ENCODE results near the gene GIGYF2. TPM values are rescaled to one million over a fixed set of nuclear protein-coding genes. Genes with fewer than 3 reads are reported as not detected.

Gene GIGYF2
- total and polyA plus RNA-seq, 2 of the 13 experiments (the other 11 are each of a cell fraction or from before 2014, with no cell fraction given): 44.9 to 73.5 TPM

DNA sequence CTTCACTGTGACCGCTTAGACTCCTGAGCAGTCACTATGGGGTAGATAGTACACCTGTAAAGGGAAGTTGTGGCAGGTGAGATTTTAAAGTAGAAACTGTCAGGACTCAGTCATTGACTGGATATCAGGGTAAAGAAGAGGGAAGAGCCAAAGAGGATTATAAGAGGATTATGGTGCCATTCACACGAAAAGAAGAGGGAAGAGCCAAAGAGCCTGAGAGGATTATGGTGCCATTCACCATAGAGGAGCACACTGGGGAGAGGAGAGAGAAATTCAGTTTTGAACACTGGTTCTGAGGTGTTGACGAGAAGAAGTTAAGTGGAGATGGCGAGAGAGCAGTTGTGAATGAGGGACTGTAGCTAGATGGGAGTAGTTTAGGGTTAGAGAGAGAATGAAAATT is 96.1 kb downstream of the GIGYF2 start:
- Histone ChIP-seq H3K36me3 (replicated peaks in 1 of 2; ENCODE audit: control insufficient read depth in 1 of 2, insufficient read depth in 2 of 2, low read length in 2 of 2) (peaks cover 40 to 98% of the 10 kb centered on the region in 2 experiments), H3K9ac (ENCODE audit: insufficient read depth, low read depth, low read length) (no peak overlapping the region), H3K79me2 (ENCODE audit: insufficient read depth, low read length) (no peaks in the 10 kb centered on the region), H3K27me3 (ENCODE audit: control insufficient read depth in 1 of 2, insufficient read depth in 2 of 2, low read length in 2 of 2) (no peaks in the 10 kb centered on the region), H3K4me3 (replicated peaks in 1 of 3; ENCODE audit: insufficient read depth in 1 of 3, low read depth in 2 of 3, low read length in 3 of 3) (no peak overlapping the region), H3K27ac (ENCODE audit: extremely low read length, insufficient read depth, low read length) (no peak overlapping the region), H3K4me2 (ENCODE audit: low read depth, low read length) (no peak overlapping the region), H3K9me3 (ENCODE audit: low read length) (no peaks in the 10 kb centered on the region), H2AFZ (ENCODE audit: low read length) (no peak overlapping the region), H4K20me1 (ENCODE audit: insufficient read depth, low read length) (no peaks in the 10 kb centered on the region), H3K4me1 (ENCODE audit: insufficient read depth, low read length) (no peaks in the 10 kb centered on the region)
- WGBS (ENCODE audit: low lambda C conversion rate): 95% methylated on average over 4 of the region's 4 CpGs
- ChIA-PET POLR2A (no interaction called here), CTCF (ENCODE audit: low intra/inter-chr PET ratio, low total read pairs) (no interaction called here)
- no TSS peak for BruUV-seq (replicated peaks)
- ATAC-seq: no peak
- TF ChIP-seq POLR2G (IDR thresholded peaks at IDR 0.05; ENCODE audit: low read depth, low read length) (no peak), MED1 (CRISPR knock-in tag; IDR thresholded peaks at IDR 0.05) (no peak), ZNF614 (CRISPR knock-in tag; IDR thresholded peaks at IDR 0.05; ENCODE audit: borderline replicate concordance) (no peak), ZBTB8A (CRISPR knock-in tag; IDR thresholded peaks at IDR 0.05; ENCODE audit: borderline replicate concordance, low read depth) (no peak), FOXM1 (CRISPR knock-in tag; IDR thresholded peaks at IDR 0.05) (no peak), PRPF4 (IDR thresholded peaks at IDR 0.05; ENCODE audit: low read depth, low read length, poor library complexity, severe bottlenecking) (no peak), HNRNPK (IDR thresholded peaks at IDR 0.05; ENCODE audit: low read depth, low read length, poor library complexity, severe bottlenecking) (no peak), HES4 (CRISPR knock-in tag; IDR thresholded peaks at IDR 0.05; ENCODE audit: borderline replicate concordance) (no peak)
- TF ChIP-seq, protein P1, sequence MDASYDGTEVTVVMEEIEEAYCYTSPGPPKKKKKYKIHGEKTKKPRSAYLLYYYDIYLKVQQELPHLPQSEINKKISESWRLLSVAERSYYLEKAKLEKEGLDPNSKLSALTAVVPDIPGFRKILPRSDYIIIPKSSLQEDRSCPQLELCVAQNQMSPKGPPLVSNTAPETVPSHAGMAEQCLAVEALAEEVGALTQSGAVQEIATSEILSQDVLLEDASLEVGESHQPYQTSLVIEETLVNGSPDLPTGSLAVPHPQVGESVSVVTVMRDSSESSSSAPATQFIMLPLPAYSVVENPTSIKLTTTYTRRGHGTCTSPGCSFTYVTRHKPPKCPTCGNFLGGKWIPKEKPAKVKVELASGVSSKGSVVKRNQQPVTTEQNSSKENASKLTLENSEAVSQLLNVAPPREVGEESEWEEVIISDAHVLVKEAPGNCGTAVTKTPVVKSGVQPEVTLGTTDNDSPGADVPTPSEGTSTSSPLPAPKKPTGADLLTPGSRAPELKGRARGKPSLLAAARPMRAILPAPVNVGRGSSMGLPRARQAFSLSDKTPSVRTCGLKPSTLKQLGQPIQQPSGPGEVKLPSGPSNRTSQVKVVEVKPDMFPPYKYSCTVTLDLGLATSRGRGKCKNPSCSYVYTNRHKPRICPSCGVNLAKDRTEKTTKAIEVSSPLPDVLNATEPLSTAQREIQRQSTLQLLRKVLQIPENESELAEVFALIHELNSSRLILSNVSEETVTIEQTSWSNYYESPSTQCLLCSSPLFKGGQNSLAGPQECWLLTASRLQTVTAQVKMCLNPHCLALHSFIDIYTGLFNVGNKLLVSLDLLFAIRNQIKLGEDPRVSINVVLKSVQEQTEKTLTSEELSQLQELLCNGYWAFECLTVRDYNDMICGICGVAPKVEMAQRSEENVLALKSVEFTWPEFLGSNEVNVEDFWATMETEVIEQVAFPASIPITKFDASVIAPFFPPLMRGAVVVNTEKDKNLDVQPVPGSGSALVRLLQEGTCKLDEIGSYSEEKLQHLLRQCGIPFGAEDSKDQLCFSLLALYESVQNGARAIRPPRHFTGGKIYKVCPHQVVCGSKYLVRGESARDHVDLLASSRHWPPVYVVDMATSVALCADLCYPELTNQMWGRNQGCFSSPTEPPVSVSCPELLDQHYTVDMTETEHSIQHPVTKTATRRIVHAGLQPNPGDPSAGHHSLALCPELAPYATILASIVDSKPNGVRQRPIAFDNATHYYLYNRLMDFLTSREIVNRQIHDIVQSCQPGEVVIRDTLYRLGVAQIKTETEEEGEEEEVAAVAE (CRISPR knock-in tag; IDR thresholded peaks at IDR 0.05; ENCODE audit: borderline replicate concordance): no peak
- TF ChIP-seq, protein P2, sequence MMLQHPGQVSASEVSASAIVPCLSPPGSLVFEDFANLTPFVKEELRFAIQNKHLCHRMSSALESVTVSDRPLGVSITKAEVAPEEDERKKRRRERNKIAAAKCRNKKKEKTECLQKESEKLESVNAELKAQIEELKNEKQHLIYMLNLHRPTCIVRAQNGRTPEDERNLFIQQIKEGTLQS (CRISPR knock-in tag; IDR thresholded peaks at IDR 0.05): no peak
- TF ChIP-seq, protein P3, sequence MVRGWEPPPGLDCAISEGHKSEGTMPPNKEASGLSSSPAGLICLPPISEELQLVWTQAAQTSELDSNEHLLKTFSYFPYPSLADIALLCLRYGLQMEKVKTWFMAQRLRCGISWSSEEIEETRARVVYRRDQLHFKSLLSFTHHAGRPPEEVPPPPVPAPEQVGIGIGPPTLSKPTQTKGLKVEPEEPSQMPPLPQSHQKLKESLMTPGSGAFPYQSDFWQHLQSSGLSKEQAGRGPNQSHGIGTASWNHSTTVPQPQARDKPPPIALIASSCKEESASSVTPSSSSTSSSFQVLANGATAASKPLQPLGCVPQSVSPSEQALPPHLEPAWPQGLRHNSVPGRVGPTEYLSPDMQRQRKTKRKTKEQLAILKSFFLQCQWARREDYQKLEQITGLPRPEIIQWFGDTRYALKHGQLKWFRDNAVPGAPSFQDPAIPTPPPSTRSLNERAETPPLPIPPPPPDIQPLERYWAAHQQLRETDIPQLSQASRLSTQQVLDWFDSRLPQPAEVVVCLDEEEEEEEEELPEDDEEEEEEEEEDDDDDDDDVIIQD (CRISPR knock-in tag; IDR thresholded peaks at IDR 0.05; ENCODE audit: low read depth): no peak
- TF ChIP-seq, protein P4, sequence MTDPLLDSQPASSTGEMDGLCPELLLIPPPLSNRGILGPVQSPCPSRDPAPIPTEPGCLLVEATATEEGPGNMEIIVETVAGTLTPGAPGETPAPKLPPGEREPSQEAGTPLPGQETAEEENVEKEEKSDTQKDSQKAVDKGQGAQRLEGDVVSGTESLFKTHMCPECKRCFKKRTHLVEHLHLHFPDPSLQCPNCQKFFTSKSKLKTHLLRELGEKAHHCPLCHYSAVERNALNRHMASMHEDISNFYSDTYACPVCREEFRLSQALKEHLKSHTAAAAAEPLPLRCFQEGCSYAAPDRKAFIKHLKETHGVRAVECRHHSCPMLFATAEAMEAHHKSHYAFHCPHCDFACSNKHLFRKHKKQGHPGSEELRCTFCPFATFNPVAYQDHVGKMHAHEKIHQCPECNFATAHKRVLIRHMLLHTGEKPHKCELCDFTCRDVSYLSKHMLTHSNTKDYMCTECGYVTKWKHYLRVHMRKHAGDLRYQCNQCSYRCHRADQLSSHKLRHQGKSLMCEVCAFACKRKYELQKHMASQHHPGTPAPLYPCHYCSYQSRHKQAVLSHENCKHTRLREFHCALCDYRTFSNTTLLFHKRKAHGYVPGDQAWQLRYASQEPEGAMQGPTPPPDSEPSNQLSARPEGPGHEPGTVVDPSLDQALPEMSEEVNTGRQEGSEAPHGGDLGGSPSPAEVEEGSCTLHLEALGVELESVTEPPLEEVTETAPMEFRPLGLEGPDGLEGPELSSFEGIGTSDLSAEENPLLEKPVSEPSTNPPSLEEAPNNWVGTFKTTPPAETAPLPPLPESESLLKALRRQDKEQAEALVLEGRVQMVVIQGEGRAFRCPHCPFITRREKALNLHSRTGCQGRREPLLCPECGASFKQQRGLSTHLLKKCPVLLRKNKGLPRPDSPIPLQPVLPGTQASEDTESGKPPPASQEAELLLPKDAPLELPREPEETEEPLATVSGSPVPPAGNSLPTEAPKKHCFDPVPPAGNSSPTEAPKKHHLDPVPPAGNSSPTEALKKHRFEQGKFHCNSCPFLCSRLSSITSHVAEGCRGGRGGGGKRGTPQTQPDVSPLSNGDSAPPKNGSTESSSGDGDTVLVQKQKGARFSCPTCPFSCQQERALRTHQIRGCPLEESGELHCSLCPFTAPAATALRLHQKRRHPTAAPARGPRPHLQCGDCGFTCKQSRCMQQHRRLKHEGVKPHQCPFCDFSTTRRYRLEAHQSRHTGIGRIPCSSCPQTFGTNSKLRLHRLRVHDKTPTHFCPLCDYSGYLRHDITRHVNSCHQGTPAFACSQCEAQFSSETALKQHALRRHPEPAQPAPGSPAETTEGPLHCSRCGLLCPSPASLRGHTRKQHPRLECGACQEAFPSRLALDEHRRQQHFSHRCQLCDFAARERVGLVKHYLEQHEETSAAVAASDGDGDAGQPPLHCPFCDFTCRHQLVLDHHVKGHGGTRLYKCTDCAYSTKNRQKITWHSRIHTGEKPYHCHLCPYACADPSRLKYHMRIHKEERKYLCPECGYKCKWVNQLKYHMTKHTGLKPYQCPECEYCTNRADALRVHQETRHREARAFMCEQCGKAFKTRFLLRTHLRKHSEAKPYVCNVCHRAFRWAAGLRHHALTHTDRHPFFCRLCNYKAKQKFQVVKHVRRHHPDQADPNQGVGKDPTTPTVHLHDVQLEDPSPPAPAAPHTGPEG (CRISPR knock-in tag; IDR thresholded peaks at IDR 0.05): no peak
- intact Hi-C loops (cut with micrococcal nuclease; ENCODE audit: unreplicated experiment) (no loop called here), in situ Hi-C loops (cut with HindIII; ENCODE audit: extremely low pct_ligation_motif_present, low pct_unique_long_range_greater_than_20kb) (no loop called here)
- FAIRE-seq: no peak
- no peak for DNase-seq (ENCODE audit: low spot score)
